Measurements from ENCODE around the gene AMOTL1. TPM values are rescaled to one million over a fixed set of nuclear protein-coding genes. Genes with fewer than 3 reads are reported as not detected.

AMOTL1 gene
- polyA plus RNA-seq, 1 experiment = 43.7 TPM

GRCh38 chr11:94785509-94785908 lies 17.4 kb downstream of the AMOTL1 start:
- Histone ChIP-seq H3K27ac (ENCODE audit: low read depth, low read length) (no peak overlapping the region), H3K4me3 (ENCODE audit: low read depth, low read length) (no peak overlapping the region), H3K9me3 (ENCODE audit: control insufficient read depth, insufficient read depth, low read length) (no peaks in the 10 kb centered on the region), H3K27me3 (ENCODE audit: control insufficient read depth, insufficient read depth, low read length) (no peaks in the 10 kb centered on the region)
- ChIA-PET CTCF (interaction anchor here (0.7 to 2.3 kb wide), 9 partner anchors 9 to 183 kb away, joined by 3 to 20 read pairs (median 4); no protein-coding TSS in a partner anchor), POLR2A (no interaction called here)
- DNase-seq (ENCODE audit: low read depth, low spot score) = no peak
- TF ChIP-seq CTCF (IDR thresholded peaks at IDR 0.05; ENCODE audit: low read depth, low read length) = no peak

GRCh38 chr11:94786264-94787126 lies 18.3 kb downstream of the AMOTL1 start:
- no peak overlapping the region for H3K27ac ChIP-seq (ENCODE audit: low read depth, low read length)
- H3K4me3 ChIP-seq (ENCODE audit: low read depth, low read length) = no peak overlapping the region
- no peak for DNase-seq (ENCODE audit: low read depth, low spot score)
- no peaks in the 10 kb centered on the region for H3K27me3 ChIP-seq (ENCODE audit: control insufficient read depth, insufficient read depth, low read length)
- H3K9me3 ChIP-seq (ENCODE audit: control insufficient read depth, insufficient read depth, low read length) = no peaks in the 10 kb centered on the region
- TF ChIP-seq CTCF (IDR thresholded peaks at IDR 0.05; ENCODE audit: low read depth, low read length) = peak; percentile 72
- POLR2A ChIA-PET = no interaction called here
- CTCF ChIA-PET = interaction anchor here (0.6 to 2.3 kb wide), 33 partner anchors 8 to 1584 kb away, joined by 3 to 20 read pairs (median 4); no protein-coding TSS in a partner anchor

GRCh38 chr11:94787801-94788200 lies 19.6 kb downstream of the AMOTL1 start:
- H3K4me3 ChIP-seq (ENCODE audit: low read depth, low read length) = no peak overlapping the region
- no peak for DNase-seq (ENCODE audit: low read depth, low spot score)
- H3K27ac ChIP-seq (ENCODE audit: low read depth, low read length) = no peak overlapping the region
- CTCF ChIA-PET = interaction anchor here (0.8 to 1.6 kb wide), 2 partner anchors 14 to 16 kb away, joined by 3 read pairs; no protein-coding TSS in a partner anchor
- TF ChIP-seq CTCF (IDR thresholded peaks at IDR 0.05; ENCODE audit: low read depth, low read length) = no peak
- no peaks in the 10 kb centered on the region for H3K9me3 ChIP-seq (ENCODE audit: control insufficient read depth, insufficient read depth, low read length)
- no peaks in the 10 kb centered on the region for H3K27me3 ChIP-seq (ENCODE audit: control insufficient read depth, insufficient read depth, low read length)
- POLR2A ChIA-PET = no interaction called here

- no peak overlapping the region for H3K4me3 ChIP-seq (ENCODE audit: low read depth, low read length)
- no peak for TF ChIP-seq CTCF (IDR thresholded peaks at IDR 0.05; ENCODE audit: low read depth, low read length)
- no peaks in the 10 kb centered on the region for H3K9me3 ChIP-seq (ENCODE audit: control insufficient read depth, insufficient read depth, low read length)
- POLR2A ChIA-PET = no interaction called here
- CTCF ChIA-PET = interaction anchor here (0.6 to 1.6 kb wide), 3 partner anchors 14 to 165 kb away, joined by 3 to 5 read pairs (median 4); no protein-coding TSS in a partner anchor
- H3K27me3 ChIP-seq (ENCODE audit: control insufficient read depth, insufficient read depth, low read length) = no peaks in the 10 kb centered on the region
- DNase-seq (ENCODE audit: low read depth, low spot score) = no peak
- H3K27ac ChIP-seq (ENCODE audit: low read depth, low read length) = no peak overlapping the region
These were observed 20.2 kb downstream of the AMOTL1 start for GRCh38 chr11:94788396-94788795.

GRCh38 chr11:94790197-94790596 lies 22.0 kb downstream of the AMOTL1 start:
- Histone ChIP-seq H3K27me3 (ENCODE audit: control insufficient read depth, insufficient read depth, low read length) (no peaks in the 10 kb centered on the region), H3K9me3 (ENCODE audit: control insufficient read depth, insufficient read depth, low read length) (no peaks in the 10 kb centered on the region), H3K27ac (ENCODE audit: low read depth, low read length) (no peak overlapping the region), H3K4me3 (ENCODE audit: low read depth, low read length) (no peak overlapping the region)
- POLR2A ChIA-PET = no interaction called here
- CTCF ChIA-PET = no interaction called here
- no peak for TF ChIP-seq CTCF (IDR thresholded peaks at IDR 0.05; ENCODE audit: low read depth, low read length)
- no peak for DNase-seq (ENCODE audit: low read depth, low spot score)

Measured in AG04450 (cell line).